Central memory CD8-positive, alpha-beta T cell (primary cell): Measurements from ENCODE around the gene C11orf24.
"Not testable (repeated sequence)": the region's sequence is repeated elsewhere in the genome, so short reads cannot be mapped to it uniquely, and the experiment has no call there.

Experiments used
- ATAC-seq: fragments of 150-1000 bp; cut with Tn5 transposase; replicated peaks from 2 replicates; pipeline ENCODE4 v1.10.0; 2022; ENCODE audit warnings: mild to moderate bottlenecking, moderate FRiP score, moderate number of reproducible peaks; ENCODE audit not compliant: poor library complexity, severe bottlenecking; ENCODE audit errors: extremely low read depth
- DNase-seq, 2 donors: peaks; one replicate each; pipeline ENCODE4 v3.0.0; 2021; ENCODE audit warnings: low spot score in 2 of 2
- H3K27ac Mint-ChIP-seq: one replicate; pipeline ENCODE4 v1.8.0; 2022; ENCODE audit warnings: low read depth, mild to moderate bottlenecking, moderate library complexity, mixed read lengths
- H3K27me3 Mint-ChIP-seq: one replicate; pipeline ENCODE4 v1.8.0; 2022; ENCODE audit warnings: mixed read lengths
- H3K36me3 Mint-ChIP-seq: one replicate; pipeline ENCODE4 v1.8.0; 2022; ENCODE audit warnings: mild to moderate bottlenecking, moderate library complexity, mixed read lengths; ENCODE audit not compliant: insufficient read depth
- H3K4me1 Mint-ChIP-seq: one replicate; pipeline ENCODE4 v1.8.0; 2022; ENCODE audit warnings: mixed read lengths
- H3K4me3 Mint-ChIP-seq: one replicate; pipeline ENCODE4 v1.8.0; 2022; ENCODE audit warnings: mild to moderate bottlenecking, moderate library complexity, mixed read lengths
- H3K9me3 Mint-ChIP-seq: one replicate; pipeline ENCODE4 v1.8.0; 2022; ENCODE audit warnings: mixed read lengths

Gene C11orf24

DNA sequence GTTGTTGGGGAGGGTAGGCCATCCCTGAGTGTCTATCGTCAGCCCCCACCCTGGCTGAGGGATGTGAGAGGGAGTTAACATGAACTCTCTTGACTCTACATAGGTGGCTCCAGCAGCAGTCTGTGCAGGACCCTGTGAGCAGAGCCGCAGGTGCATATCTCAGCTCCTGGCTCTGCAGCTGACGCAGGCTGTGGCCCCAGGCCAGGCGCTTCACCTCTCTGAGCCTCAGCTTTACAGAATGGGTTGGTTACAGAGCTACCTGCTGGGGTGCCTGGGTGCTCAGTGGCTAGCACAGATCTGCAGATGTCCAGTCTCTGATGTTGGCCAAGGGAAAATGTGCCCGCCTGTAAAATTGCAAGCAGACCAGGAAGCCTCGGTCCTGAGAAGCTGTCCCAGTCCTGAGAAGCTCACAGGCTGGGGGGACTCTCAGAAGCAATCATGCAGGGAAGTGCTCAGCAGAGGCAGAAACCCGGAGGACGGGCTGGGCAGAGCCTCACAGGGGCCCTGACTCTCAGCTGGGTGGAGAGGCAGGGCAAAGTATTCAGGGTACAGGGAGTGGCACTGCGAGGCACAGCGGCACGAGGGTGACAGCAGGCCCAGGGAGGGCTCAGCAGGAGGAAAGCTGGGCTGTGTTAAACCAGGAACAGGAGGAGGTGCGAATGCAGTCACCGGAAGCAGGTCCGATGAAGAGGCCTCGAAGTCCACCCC is 24.7 kb upstream of the C11orf24 start:
- no peak overlapping the region for H3K27ac Mint-ChIP-seq
- DNase-seq: no peak

GRCh38 chr11:68295940-68296339 is 24.2 kb upstream of the C11orf24 start:
- H3K27ac Mint-ChIP-seq: no peak overlapping the region
- no peaks in the 10 kb centered on the region for H3K36me3 Mint-ChIP-seq
- no peaks in the 10 kb centered on the region for H3K4me1 Mint-ChIP-seq
- H3K27me3 Mint-ChIP-seq: no peaks in the 10 kb centered on the region
- DNase-seq: no peak
- ATAC-seq: no peak
- H3K4me3 Mint-ChIP-seq: no peak overlapping the region
- no peaks in the 10 kb centered on the region for H3K9me3 Mint-ChIP-seq

More for the DNA sequence above, 24.7 kb upstream of the C11orf24 start:
- no peak for ATAC-seq
- Mint-ChIP-seq H3K27me3 (no peaks in the 10 kb centered on the region), H3K9me3 (no peaks in the 10 kb centered on the region), H3K36me3 (no peaks in the 10 kb centered on the region), H3K4me3 (no peak overlapping the region), H3K4me1 (no peaks in the 10 kb centered on the region)

GRCh38 chr11:68295271-68295670 is 23.5 kb upstream of the C11orf24 start:
- Mint-ChIP-seq H3K27me3 (no peaks in the 10 kb centered on the region), H3K4me3 (no peak overlapping the region), H3K36me3 (no peaks in the 10 kb centered on the region), H3K27ac (no peak overlapping the region), H3K9me3 (no peaks in the 10 kb centered on the region), H3K4me1 (no peaks in the 10 kb centered on the region)
- ATAC-seq: no peak
- no peak for DNase-seq

- no peak overlapping the region for H3K4me3 Mint-ChIP-seq
- ATAC-seq (no peak), DNase-seq (no peak)
- peaks cover 6% of the 10 kb centered on the region for H3K27me3 Mint-ChIP-seq
- no peak overlapping the region for H3K27ac Mint-ChIP-seq
- no peaks in the 10 kb centered on the region for H3K36me3 Mint-ChIP-seq
- H3K9me3 Mint-ChIP-seq: no peaks in the 10 kb centered on the region
- H3K4me1 Mint-ChIP-seq: no peaks in the 10 kb centered on the region
These were observed 21.9 kb upstream of the C11orf24 start for GRCh38 chr11:68293708-68294107.

DNA sequence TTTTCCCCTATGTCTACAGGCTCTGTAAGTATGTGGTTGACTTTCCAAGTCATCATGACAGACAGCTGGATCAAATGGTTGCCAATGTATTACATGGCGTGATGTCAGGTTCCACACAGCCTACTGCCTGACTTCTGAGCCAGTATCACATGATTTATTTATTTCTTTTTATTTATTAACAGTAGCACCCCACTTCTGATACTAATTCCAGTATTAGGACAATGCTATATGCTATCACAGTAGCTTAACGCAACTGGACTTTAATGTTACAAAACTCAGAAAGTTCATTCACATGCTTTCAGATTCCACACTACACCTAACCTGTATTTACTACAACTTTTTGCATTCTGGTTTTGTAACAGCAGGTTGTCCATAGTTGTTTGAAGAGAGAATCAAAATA is 17.7 kb upstream of the C11orf24 start:
- Mint-ChIP-seq H3K9me3 (no peaks in the 10 kb centered on the region), H3K4me3 (no peak overlapping the region), H3K4me1 (no peaks in the 10 kb centered on the region), H3K27ac (no peak overlapping the region), H3K36me3 (no peaks in the 10 kb centered on the region), H3K27me3 (peaks cover 6% of the 10 kb centered on the region)
- ATAC-seq: no peak
- no peak for DNase-seq

- ATAC-seq (no peak), DNase-seq (no peak)
- peaks cover 10% of the 10 kb centered on the region for H3K4me1 Mint-ChIP-seq
- H3K9me3 Mint-ChIP-seq: no peaks in the 10 kb centered on the region
- no peaks in the 10 kb centered on the region for H3K36me3 Mint-ChIP-seq
- no peak overlapping the region for H3K27ac Mint-ChIP-seq
- H3K4me3 Mint-ChIP-seq: no peak overlapping the region
- H3K27me3 Mint-ChIP-seq: peaks cover 6% of the 10 kb centered on the region
These were observed 15.6 kb upstream of the C11orf24 start for GRCh38 chr11:68287419-68287818.

- ATAC-seq, DNase-seq, H3K4me3 Mint-ChIP-seq, H3K27me3 Mint-ChIP-seq, H3K27ac Mint-ChIP-seq, H3K9me3 Mint-ChIP-seq, H3K36me3 Mint-ChIP-seq: not testable (repeated sequence)
- H3K4me1 Mint-ChIP-seq: peaks cover 20% of the 10 kb centered on the region
These were observed 12.8 kb upstream of the C11orf24 start for GRCh38 chr11:68284588-68284987.

DNA sequence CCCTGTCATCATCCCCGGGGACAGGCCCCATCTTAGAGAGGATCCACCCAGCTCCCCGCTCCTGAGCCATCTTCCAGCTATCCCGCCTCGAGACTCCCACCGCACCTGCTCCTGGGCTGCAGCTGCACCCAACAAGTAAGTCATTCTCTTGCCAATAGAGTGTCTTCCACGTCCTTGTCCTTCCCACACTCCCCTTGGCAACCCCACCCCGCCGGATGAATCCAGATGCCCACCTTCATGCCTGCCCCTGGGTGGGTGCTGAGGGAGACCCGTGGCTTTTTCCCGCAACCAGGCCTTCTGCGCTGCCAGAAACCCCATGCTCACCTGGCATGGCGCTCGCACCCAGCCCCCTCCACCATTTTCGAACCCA is 11.1 kb upstream of the C11orf24 start:
- no peaks in the 10 kb centered on the region for H3K36me3 Mint-ChIP-seq

GRCh38 chr11:68282141-68282860 is 10.5 kb upstream of the C11orf24 start:
- H3K4me1 Mint-ChIP-seq: peaks cover 20% of the 10 kb centered on the region
- DNase-seq (no peak), ATAC-seq (peak; percentile 49)
- peak overlapping the region; percentile 58 for H3K4me3 Mint-ChIP-seq
- no peaks in the 10 kb centered on the region for H3K36me3 Mint-ChIP-seq
- peak overlapping the region; percentile 81 for H3K27ac Mint-ChIP-seq
- H3K27me3 Mint-ChIP-seq: no peaks in the 10 kb centered on the region
- no peaks in the 10 kb centered on the region for H3K9me3 Mint-ChIP-seq

More for the DNA sequence above, 11.1 kb upstream of the C11orf24 start:
- peak overlapping the region; percentile 58 for H3K4me3 Mint-ChIP-seq
- ATAC-seq (no peak), DNase-seq (no peak)
- no peaks in the 10 kb centered on the region for H3K27me3 Mint-ChIP-seq
- H3K4me1 Mint-ChIP-seq: peaks cover 20% of the 10 kb centered on the region
- peak overlapping the region; percentile 81 for H3K27ac Mint-ChIP-seq
- no peaks in the 10 kb centered on the region for H3K9me3 Mint-ChIP-seq

DNA sequence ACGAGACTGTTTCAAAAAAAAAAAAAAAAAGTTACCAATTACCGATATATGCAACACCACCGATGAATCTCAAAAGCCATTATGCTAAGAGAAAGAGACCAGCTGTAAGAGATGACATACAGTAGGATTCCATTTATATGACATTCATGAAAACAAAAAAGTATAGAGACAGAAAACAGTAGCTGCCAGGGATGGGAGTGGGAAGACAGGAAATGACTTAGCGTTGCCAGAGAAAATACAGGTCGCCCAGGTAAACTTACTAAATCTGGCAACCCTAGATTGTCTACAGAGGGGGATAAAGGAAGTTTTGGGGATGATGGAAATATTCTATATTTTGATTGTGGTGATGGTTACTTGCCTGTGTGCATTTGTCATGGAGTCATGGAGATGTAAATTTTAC is 7.9 kb upstream of the C11orf24 start:
- Mint-ChIP-seq H3K9me3 (no peaks in the 10 kb centered on the region), H3K27ac (no peak overlapping the region), H3K4me3 (no peak overlapping the region), H3K27me3 (no peaks in the 10 kb centered on the region), H3K36me3 (no peaks in the 10 kb centered on the region), H3K4me1 (peaks cover 20% of the 10 kb centered on the region)
- DNase-seq (no peak), ATAC-seq (no peak)

DNA sequence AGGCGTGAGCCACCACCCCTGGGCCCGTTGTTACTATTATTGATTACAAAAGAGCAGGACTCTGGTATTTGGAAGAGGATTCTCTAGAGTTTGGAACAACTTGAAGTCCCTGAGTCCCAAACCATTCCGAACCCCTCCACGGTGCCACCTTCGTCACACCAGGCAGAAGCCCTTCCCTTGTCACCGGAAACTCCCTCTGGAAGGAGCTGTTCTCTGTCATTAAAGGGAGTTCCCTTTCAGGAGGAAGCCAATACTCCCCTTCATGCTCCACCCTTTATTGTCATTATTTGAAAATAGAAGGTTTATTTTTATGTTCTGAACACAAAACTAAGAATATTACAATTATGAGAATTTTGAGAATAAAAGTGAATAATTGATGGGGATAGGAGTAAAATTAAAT is 5.1 kb upstream of the C11orf24 start:
- ATAC-seq (no peak), DNase-seq (no peak)
- Mint-ChIP-seq H3K4me1 (peaks cover 11% of the 10 kb centered on the region), H3K36me3 (peaks cover 4% of the 10 kb centered on the region), H3K27me3 (no peaks in the 10 kb centered on the region), H3K9me3 (no peaks in the 10 kb centered on the region), H3K27ac (no peak overlapping the region), H3K4me3 (no peak overlapping the region)

DNA sequence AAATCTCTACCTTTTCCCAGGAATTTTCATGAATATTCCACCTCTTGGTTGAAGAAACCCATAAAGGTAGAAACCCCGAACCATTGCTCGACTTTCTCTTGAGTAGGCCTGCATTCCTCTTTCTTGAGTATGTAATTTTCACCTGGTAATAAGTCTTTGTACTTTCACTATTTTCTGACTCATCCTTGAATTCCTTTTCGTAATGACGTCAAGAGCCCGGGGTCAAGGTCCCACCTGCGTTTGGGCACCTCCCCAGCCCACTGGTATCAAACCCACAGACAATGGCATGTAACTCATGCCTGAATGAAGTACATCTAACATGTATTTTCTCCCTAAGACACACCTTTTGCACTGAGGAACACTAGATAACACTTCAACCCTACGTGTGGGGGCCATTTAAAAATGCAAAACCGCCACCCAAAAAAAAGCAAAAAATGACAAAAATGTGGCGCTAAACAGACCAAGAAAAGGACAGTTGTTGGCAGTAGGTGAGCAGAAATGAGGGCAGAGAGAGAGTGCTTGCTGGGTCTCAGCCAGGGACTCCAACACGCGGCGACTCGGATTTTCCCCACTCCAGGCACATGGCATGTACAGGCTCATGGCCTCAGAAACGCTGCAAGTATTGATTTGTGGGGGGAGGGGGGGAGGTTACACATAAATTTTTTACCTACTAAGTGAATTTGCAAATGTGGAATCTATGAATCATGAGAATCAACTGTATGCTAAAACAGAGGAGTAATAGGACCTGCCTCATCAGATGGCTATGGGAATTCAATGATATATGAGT is 4.1 kb upstream of the C11orf24 start:
- DNase-seq (no peak), ATAC-seq (no peak)
- H3K4me1 Mint-ChIP-seq: peaks cover 15% of the 10 kb centered on the region
- H3K36me3 Mint-ChIP-seq: peaks cover 10% of the 10 kb centered on the region
- no peak overlapping the region for H3K4me3 Mint-ChIP-seq
- no peaks in the 10 kb centered on the region for H3K9me3 Mint-ChIP-seq
- no peak overlapping the region for H3K27ac Mint-ChIP-seq
- no peaks in the 10 kb centered on the region for H3K27me3 Mint-ChIP-seq
